Glutamatergic neuron (in vitro differentiated cells): ENCODE results near the gene VASN. TPM values are rescaled to one million over a fixed set of nuclear protein-coding genes. Genes with fewer than 3 reads are reported as not detected.

Experiments
- DNase-seq: peaks from one replicate; pipeline ENCODE4 v3.0.0; 2022
- H3K27ac Mint-ChIP-seq: one replicate; pipeline ENCODE4 v1.8.0; 2020; ENCODE audit warnings: mild to moderate bottlenecking, mixed read lengths, inconsistent platforms; ENCODE audit not compliant: unreplicated experiment
- H3K27me3 Mint-ChIP-seq: one replicate; pipeline ENCODE4 v1.8.0; 2020; ENCODE audit warnings: mild to moderate bottlenecking, moderate library complexity, mixed read lengths, inconsistent platforms; ENCODE audit not compliant: unreplicated experiment
- H3K36me3 Mint-ChIP-seq: one replicate; pipeline ENCODE4 v1.8.0; 2020; ENCODE audit warnings: mild to moderate bottlenecking, mixed read lengths, inconsistent platforms; ENCODE audit not compliant: unreplicated experiment
- H3K4me1 Mint-ChIP-seq: one replicate; pipeline ENCODE4 v1.8.0; 2020; ENCODE audit warnings: mild to moderate bottlenecking, low read depth, mixed read lengths, inconsistent platforms; ENCODE audit not compliant: unreplicated experiment
- H3K4me3 Mint-ChIP-seq: one replicate; pipeline ENCODE4 v1.8.0; 2020; ENCODE audit warnings: mild to moderate bottlenecking, mixed read lengths, inconsistent platforms; ENCODE audit not compliant: unreplicated experiment
- H3K9me3 Mint-ChIP-seq: one replicate; pipeline ENCODE4 v1.8.0; 2020; ENCODE audit warnings: mild to moderate bottlenecking, moderate library complexity, mixed read lengths, inconsistent platforms; ENCODE audit not compliant: unreplicated experiment
- total RNA-seq: library from RNA; stranded (reverse); fragmentation: NEBNext Ultra II Directional; extraction: Animal tissue kit (Norgen Biotek cat#: 25700); gene quantifications from one replicate; pipeline ENCODE4 v1.2.1, GENCODE V29; 2021; ENCODE audit not compliant: unreplicated experiment
- TF ChIP-seq, protein P1 (sequence below): fragments of 200-600 bp; sonication (generic); IDR thresholded peaks from one replicate; pipeline ENCODE4 v1.5.0; 2021; ENCODE audit not compliant: partially characterized antibody, unreplicated experiment

Gene VASN
- total RNA-seq, 1 donor from 2014 or later: 4.1 TPM

DNA sequence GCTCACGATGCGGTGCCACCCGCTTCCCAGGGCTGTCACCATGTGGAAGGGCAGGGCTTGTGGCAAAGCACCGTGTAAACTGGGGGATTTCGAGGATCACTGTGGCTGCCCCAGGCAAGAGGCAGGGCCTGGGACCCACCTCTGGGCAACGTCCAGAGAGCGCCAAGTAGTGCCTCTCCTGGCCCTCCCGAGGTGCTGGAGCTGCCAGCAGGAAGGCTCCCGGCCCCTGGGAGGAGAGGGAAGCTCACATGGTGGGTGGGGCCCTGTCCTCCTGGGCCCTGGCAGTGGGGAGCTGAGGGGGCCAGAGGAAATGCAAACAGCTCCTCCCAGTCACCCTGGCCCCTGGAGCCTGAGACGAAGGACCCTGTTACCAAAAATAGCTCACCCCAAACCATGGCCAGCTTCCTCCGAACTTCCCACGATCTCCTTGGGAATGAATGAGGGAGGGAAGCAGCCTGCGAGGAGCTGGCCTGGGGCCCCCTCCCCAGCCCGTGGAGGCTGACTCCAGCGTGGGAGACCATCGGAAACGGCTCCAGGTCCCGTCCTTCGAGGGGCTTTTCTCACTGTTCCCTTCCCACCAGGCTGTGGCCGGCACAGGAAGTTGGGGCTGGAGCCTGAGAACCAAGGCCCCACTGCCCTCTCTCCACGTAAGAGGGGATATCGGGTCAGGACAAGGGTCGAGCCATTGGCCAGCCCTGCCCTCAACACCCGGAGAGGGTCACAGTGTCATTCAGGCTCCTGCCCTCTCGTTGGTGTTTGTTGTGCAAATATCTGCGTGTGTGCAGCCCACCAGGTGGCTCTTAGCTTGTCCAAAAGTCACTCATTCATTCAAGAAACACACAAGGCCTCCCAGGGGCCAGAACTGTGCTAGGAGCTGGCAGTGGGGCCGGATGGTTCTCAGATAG lies 17.7 kb downstream of the VASN start:
- Mint-ChIP-seq H3K4me1 (peaks cover 7% of the 10 kb centered on the region), H3K36me3 (no peaks in the 10 kb centered on the region), H3K27ac (no peak overlapping the region), H3K9me3 (peaks cover 7% of the 10 kb centered on the region), H3K27me3 (peaks cover 12% of the 10 kb centered on the region), H3K4me3 (no peak overlapping the region)
- TF ChIP-seq, protein P1, sequence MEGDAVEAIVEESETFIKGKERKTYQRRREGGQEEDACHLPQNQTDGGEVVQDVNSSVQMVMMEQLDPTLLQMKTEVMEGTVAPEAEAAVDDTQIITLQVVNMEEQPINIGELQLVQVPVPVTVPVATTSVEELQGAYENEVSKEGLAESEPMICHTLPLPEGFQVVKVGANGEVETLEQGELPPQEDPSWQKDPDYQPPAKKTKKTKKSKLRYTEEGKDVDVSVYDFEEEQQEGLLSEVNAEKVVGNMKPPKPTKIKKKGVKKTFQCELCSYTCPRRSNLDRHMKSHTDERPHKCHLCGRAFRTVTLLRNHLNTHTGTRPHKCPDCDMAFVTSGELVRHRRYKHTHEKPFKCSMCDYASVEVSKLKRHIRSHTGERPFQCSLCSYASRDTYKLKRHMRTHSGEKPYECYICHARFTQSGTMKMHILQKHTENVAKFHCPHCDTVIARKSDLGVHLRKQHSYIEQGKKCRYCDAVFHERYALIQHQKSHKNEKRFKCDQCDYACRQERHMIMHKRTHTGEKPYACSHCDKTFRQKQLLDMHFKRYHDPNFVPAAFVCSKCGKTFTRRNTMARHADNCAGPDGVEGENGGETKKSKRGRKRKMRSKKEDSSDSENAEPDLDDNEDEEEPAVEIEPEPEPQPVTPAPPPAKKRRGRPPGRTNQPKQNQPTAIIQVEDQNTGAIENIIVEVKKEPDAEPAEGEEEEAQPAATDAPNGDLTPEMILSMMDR: no peak
- no peak for DNase-seq

GRCh38 chr16:4390266-4391260 lies 18.9 kb downstream of the VASN start:
- peaks cover 9% of the 10 kb centered on the region for H3K27me3 Mint-ChIP-seq
- peak overlapping the region; percentile 73 for H3K27ac Mint-ChIP-seq
- H3K9me3 Mint-ChIP-seq: peaks cover 9% of the 10 kb centered on the region
- DNase-seq: no peak
- peaks cover 4% of the 10 kb centered on the region for H3K4me1 Mint-ChIP-seq
- H3K36me3 Mint-ChIP-seq: no peaks in the 10 kb centered on the region
- TF ChIP-seq, protein P1: no peak
- H3K4me3 Mint-ChIP-seq: no peak overlapping the region

DNA sequence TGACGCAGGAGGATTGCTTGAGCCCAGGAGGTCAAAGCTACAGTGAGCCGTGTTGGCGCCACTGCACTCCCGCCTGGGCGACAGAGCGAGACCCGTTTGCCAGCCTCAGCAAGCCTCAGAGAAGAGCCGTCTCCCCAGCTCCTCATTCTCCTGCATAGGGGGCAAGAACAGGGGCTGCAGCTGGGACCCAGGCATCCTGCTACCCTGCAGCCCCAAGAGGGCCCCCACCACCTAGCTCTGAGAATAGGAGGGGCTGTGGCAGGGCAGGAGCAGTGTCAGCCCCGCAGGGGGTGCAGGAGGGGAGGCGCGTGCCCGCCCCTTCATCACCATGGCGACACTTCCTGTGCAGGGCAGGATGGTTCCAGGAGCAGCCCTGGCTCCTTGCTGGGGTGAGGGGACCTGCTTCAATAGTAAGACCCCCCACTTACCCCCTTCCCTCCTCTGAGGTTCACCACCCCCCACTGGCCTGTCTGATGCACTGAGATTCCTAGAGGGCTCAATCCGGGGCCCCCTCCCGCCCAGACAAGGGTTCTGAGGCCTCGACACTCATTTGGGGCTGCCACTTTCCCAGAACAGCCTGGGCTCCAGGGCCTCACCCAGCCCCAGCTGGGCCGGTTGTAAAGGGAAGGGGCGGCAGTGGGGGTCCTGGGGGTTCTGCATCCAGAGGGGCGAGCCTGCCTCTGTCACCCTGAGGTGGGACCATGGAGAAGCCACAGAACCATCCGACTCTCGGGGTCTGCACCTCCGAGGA lies 20.2 kb downstream of the VASN start:
- peaks cover 8% of the 10 kb centered on the region for H3K27me3 Mint-ChIP-seq
- peaks cover 4% of the 10 kb centered on the region for H3K4me1 Mint-ChIP-seq
- peaks cover 9% of the 10 kb centered on the region for H3K9me3 Mint-ChIP-seq
- H3K4me3 Mint-ChIP-seq: no peak overlapping the region
- H3K27ac Mint-ChIP-seq: peak overlapping the region; percentile 66
- DNase-seq: no peak
- TF ChIP-seq, protein P1: no peak
- H3K36me3 Mint-ChIP-seq: no peaks in the 10 kb centered on the region

DNA sequence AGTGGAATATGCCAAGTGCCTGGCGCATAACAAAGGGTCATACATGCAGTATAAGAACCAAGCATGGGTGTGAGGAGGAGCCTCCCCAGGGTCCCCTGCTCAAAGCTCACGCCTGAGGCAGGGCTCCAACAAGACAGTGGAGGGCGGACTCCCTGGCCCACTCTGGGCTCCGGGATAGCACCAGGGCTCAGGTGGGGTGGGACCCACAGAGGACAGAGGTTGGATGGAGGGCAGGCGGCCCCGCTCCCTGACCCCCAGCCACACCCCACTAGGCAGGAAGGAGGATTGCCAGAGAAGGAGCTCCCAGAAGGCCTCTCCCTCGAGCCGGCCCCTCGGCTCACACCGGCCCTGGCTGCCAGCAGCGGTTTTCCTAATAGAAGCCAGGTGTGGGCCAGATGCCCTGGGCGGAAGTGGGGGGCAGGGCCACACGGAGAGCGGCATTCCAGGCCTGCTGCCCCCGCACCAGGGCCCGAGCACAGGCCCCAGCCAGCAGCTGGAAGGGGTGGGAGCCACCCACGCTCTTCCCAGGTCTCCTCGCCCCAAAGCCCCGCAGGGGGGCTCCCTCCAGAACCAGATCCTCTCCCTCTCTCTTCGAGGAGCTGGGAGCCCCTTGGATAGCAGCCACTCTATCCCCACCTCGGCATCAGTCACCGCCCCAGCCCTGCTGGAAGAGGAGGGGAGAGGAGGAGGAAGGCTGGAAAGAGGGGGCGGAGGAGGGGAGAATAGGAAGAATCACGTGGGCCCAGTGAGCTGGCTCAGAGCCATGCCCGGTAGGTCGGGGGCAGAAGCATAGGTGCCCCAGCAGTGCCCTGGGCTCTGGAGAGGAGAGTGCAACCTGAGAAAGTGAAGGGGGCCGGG lies 21.0 kb downstream of the VASN start:
- peaks cover 7% of the 10 kb centered on the region for H3K9me3 Mint-ChIP-seq
- H3K4me3 Mint-ChIP-seq: no peak overlapping the region
- peaks cover 8% of the 10 kb centered on the region for H3K27me3 Mint-ChIP-seq
- H3K36me3 Mint-ChIP-seq: no peaks in the 10 kb centered on the region
- peaks cover 4% of the 10 kb centered on the region for H3K4me1 Mint-ChIP-seq
- DNase-seq: no peak
- H3K27ac Mint-ChIP-seq: peak overlapping the region; percentile 66
- TF ChIP-seq, protein P1: no peak
